PC-3 (cell line): ENCODE data around the gene FYTTD1.

Experiments used
- EZH2phosphoT487 ChIP-seq: fragments of 300-600 bp; sonication (generic); IDR thresholded peaks from 2 replicates; pipeline ENCODE4 v1.6.1; 2018; ENCODE audit warnings: mild to moderate bottlenecking, antibody characterized with exemption, low read length, borderline replicate concordance
- TF ChIP-seq, protein P1 (sequence below): fragments of 300-600 bp; sonication (generic); conservative IDR thresholded peaks from 2 replicates; pipeline ENCODE4 v1.5.1; 2017; ENCODE audit warnings: antibody characterized with exemption, low read depth, mild to moderate bottlenecking, low read length

DNA sequence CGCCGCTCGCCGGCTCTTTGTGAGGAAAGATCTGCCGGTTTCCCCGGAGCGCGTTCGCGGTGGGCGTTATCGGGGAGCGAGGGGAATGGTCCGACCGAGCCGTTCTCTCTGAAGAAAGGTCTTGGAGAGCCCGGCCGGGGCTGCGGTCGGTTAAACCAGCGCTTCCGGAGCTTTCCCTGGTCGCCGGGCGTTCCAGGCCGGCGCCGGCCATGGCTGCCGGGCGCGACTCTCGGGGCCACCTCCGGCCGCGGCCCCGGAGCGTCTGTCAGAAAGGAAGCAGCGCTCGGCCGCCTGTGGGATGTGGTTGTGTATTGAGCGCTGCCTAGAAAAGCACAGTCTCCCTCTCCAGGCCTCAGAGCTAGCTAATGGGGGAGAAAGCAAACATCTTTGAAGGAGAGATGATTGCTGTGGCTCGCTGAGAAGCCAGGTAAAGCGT lies 731 bp downstream of the FYTTD1 start:
- TF ChIP-seq, protein P1, sequence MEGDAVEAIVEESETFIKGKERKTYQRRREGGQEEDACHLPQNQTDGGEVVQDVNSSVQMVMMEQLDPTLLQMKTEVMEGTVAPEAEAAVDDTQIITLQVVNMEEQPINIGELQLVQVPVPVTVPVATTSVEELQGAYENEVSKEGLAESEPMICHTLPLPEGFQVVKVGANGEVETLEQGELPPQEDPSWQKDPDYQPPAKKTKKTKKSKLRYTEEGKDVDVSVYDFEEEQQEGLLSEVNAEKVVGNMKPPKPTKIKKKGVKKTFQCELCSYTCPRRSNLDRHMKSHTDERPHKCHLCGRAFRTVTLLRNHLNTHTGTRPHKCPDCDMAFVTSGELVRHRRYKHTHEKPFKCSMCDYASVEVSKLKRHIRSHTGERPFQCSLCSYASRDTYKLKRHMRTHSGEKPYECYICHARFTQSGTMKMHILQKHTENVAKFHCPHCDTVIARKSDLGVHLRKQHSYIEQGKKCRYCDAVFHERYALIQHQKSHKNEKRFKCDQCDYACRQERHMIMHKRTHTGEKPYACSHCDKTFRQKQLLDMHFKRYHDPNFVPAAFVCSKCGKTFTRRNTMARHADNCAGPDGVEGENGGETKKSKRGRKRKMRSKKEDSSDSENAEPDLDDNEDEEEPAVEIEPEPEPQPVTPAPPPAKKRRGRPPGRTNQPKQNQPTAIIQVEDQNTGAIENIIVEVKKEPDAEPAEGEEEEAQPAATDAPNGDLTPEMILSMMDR = no peak
- TF ChIP-seq EZH2phosphoT487 = no peak
